Hindlimb muscle (tissue), 1 donor: ENCODE data around the gene CD79B. TPM values are rescaled to one million over a fixed set of nuclear protein-coding genes. Genes with fewer than 3 reads are reported as not detected.

Source experiments
- polyA plus RNA-seq: library from polyadenylated mRNA; unstranded; fragments of 120-200 nt; gene quantifications from one replicate; pipeline ENCODE4 v1.2.1, GENCODE V29; 2013; ENCODE audit not compliant: insufficient read length

The CD79B gene
- polyA plus RNA-seq, 1 donor: 4.4 TPM

Other genes with a start within 250 kb of the CD79B start
- gene LIMD2, start 232.2 kb downstream of the CD79B start, polyA plus RNA-seq: 10.4 TPM
- 32.5 TPM for gene STRADA, start 190.5 kb downstream of the CD79B start, polyA plus RNA-seq
- gene CCDC47, start 158.7 kb downstream of the CD79B start, polyA plus RNA-seq: 47.8 TPM
- 106 TPM for gene DDX42, start 158.2 kb downstream of the CD79B start, polyA plus RNA-seq
- gene PSMC5, start 104.9 kb downstream of the CD79B start, polyA plus RNA-seq: 96.2 TPM
- 35.5 TPM for gene FTSJ3, start 104.7 kb downstream of the CD79B start, polyA plus RNA-seq
- 28.6 TPM for gene SMARCD2, start 89.6 kb downstream of the CD79B start, polyA plus RNA-seq
- 0.61 TPM for gene CSH2, start 58.7 kb downstream of the CD79B start, polyA plus RNA-seq
- not detected for gene GH2, start 50.4 kb downstream of the CD79B start, polyA plus RNA-seq
- 0.50 TPM for gene CSH1, start 35.8 kb downstream of the CD79B start, polyA plus RNA-seq
- gene CSHL1, start 21.1 kb downstream of the CD79B start, polyA plus RNA-seq: not detected
- gene GH1, start 13.5 kb downstream of the CD79B start, polyA plus RNA-seq: not detected
- gene SCN4A, start 40.6 kb upstream of the CD79B start, polyA plus RNA-seq: 66.3 TPM
- 2.5 TPM for gene PRR29, start 66.0 kb upstream of the CD79B start, polyA plus RNA-seq
- gene ICAM2, start 88.3 kb upstream of the CD79B start, polyA plus RNA-seq: 28.6 TPM
- gene ERN1, start 197.8 kb upstream of the CD79B start, polyA plus RNA-seq: 5.9 TPM